H1 (cell line): ENCODE measurements around the gene RPS6KA2. TPM values are rescaled to one million over a fixed set of nuclear protein-coding genes. Genes with fewer than 3 reads are reported as not detected.

ENCODE experiments used
- CTCF ChIA-PET: fragments of 300-600 bp; sonication (Branson Sonifier 250); formaldehyde crosslinking; loops from one replicate; lab custom pipeline; 2021; ENCODE audit not compliant: partially characterized antibody; lab: Charles Lee
- POLR2A ChIA-PET: fragments of 300-600 bp; sonication (Branson Sonifier 250); formaldehyde crosslinking; loops from one replicate; lab custom pipeline; 2021; ENCODE audit warnings: inconsistent platforms; ENCODE audit not compliant: partially characterized antibody; lab: Charles Lee
- DNase-seq, 2 experiments: peaks; one replicate each; pipeline versions ENCODE4 v3.0.0 to v3.0.0-alpha.2; 2010 to 2022; ENCODE audit warnings: low spot score in 2 of 2, low read depth in 1 of 2, mixed read lengths in 1 of 2
- FAIRE-seq: peaks from 2 replicates; lab custom pipeline; 2011; peaks lifted over from hg19 to GRCh38; lab: Jason Lieb, UNC
- H2AFZ ChIP-seq: 2 replicates; pipeline ENCODE4 v1.8.1; 2012; ENCODE audit warnings: low read length, inconsistent platforms
- H2AK5ac ChIP-seq: 2 replicates; pipeline ENCODE4 v1.6.1; 2013; ENCODE audit warnings: low read depth, low read length
- H2BK120ac ChIP-seq: replicated peaks from 2 replicates; pipeline ENCODE3; 2013; ENCODE audit warnings: low read depth, low read length, inconsistent platforms
- H2BK12ac ChIP-seq: 2 replicates; pipeline ENCODE4 v1.6.1; 2013; ENCODE audit warnings: low read depth, low read length
- H2BK15ac ChIP-seq: 2 replicates; pipeline ENCODE4 v1.6.1; 2013; ENCODE audit warnings: low read length
- H2BK20ac ChIP-seq: 2 replicates; pipeline ENCODE4 v1.6.1; 2013; ENCODE audit warnings: low read length
- H2BK5ac ChIP-seq: 2 replicates; pipeline ENCODE4 v1.6.1; 2013; ENCODE audit warnings: low read depth, low read length
- H3K14ac ChIP-seq: 2 replicates; pipeline ENCODE4 v1.6.1; 2013; ENCODE audit warnings: inconsistent platforms; ENCODE audit not compliant: insufficient read length
- H3K18ac ChIP-seq: 2 replicates; pipeline ENCODE4 v1.6.1; 2013; ENCODE audit warnings: low read length; ENCODE audit errors: extremely low read depth
- H3K23ac ChIP-seq: 2 replicates; pipeline ENCODE4 v1.6.1; 2013; ENCODE audit warnings: inconsistent platforms; ENCODE audit not compliant: insufficient read length
- H3K23me2 ChIP-seq: 2 replicates; pipeline ENCODE4 v1.6.1; 2013; ENCODE audit warnings: low read depth, low read length
- H3K27ac ChIP-seq: 2 replicates; pipeline ENCODE4 v1.6.1; 2011; ENCODE audit warnings: low read depth, low read length, inconsistent platforms
- H3K27me3 ChIP-seq, 4 experiments: replicated peaks in 1 of 4; 1 replicate in 1 of 4; 2 replicates in 3 of 4; pipeline versions ENCODE4 v1.6.1 to v1.8.1; 2011 to 2013; ENCODE audit warnings: low read length in 3 of 4, mild to moderate bottlenecking in 3 of 4, inconsistent platforms in 2 of 4, mixed read lengths in 2 of 4, moderate library complexity in 1 of 4; ENCODE audit not compliant: control insufficient read depth in 3 of 4, insufficient read depth in 3 of 4; ENCODE audit errors: extremely low read depth in 1 of 4
- H3K36me3 ChIP-seq, 4 experiments: 2 replicates each; pipeline versions ENCODE4 v1.6.1 to v1.8.1; 2011 to 2013; ENCODE audit warnings: mild to moderate bottlenecking in 4 of 4, low read length in 3 of 4, moderate library complexity in 2 of 4, control low read depth in 1 of 4, inconsistent platforms in 1 of 4; ENCODE audit not compliant: insufficient read depth in 4 of 4, control insufficient read depth in 2 of 4
- H3K4ac ChIP-seq: replicated peaks from 2 replicates; pipeline ENCODE3; 2013; ENCODE audit warnings: low read length, low read depth, mixed read lengths, inconsistent platforms; ENCODE audit not compliant: insufficient read length
- H3K4me1 ChIP-seq, 4 experiments: replicated peaks in 1 of 4; 1 replicate in 1 of 4; 2 replicates in 3 of 4; pipeline versions ENCODE4 v1.6.1 to v1.8.1; 2011 to 2013; ENCODE audit warnings: low read length in 3 of 4, inconsistent platforms in 2 of 4, mixed read lengths in 1 of 4; ENCODE audit not compliant: insufficient read depth in 4 of 4, control insufficient read depth in 3 of 4
- H3K4me2 ChIP-seq, 2 experiments: 2 replicates each; pipeline versions ENCODE4 v1.6.1 to v1.8.1; 2011 to 2013; ENCODE audit warnings: low read depth in 2 of 2, low read length in 2 of 2, control low read depth in 1 of 2, inconsistent platforms in 1 of 2, mild to moderate bottlenecking in 1 of 2; ENCODE audit not compliant: insufficient read depth in 1 of 2
- H3K4me3 ChIP-seq, 4 experiments: fragments of 200-600, 300-600 bp in 1 of 4; sonication (generic), shearing (Covaris generic), sonication (Bioruptor Twin) in 1 of 4; 2 replicates each; pipeline versions ENCODE4 v1.5.1 to v1.8.1; 2011 to 2016; ENCODE audit warnings: low read length in 4 of 4, low read depth in 3 of 4, control low read depth in 2 of 4, inconsistent platforms in 2 of 4, mild to moderate bottlenecking in 2 of 4, mixed read lengths in 1 of 4, moderate library complexity in 1 of 4; ENCODE audit not compliant: insufficient read depth in 2 of 4; ENCODE audit errors: extremely low read depth in 1 of 4
- H3K56ac ChIP-seq: replicated peaks from 2 replicates; pipeline ENCODE3; 2013; ENCODE audit warnings: low read depth, mild to moderate bottlenecking, mixed read lengths, low read length, inconsistent platforms; ENCODE audit not compliant: insufficient read length
- H3K79me1 ChIP-seq: 2 replicates; pipeline ENCODE4 v1.6.1; 2013; ENCODE audit warnings: low read depth, low read length, control low read depth
- H3K79me2 ChIP-seq, 2 experiments: 2 replicates each; pipeline versions ENCODE4 v1.6.1 to v1.8.1; 2012 to 2013; ENCODE audit warnings: low read length in 2 of 2, mild to moderate bottlenecking in 2 of 2, inconsistent platforms in 1 of 2; ENCODE audit not compliant: insufficient read depth in 2 of 2, control insufficient read depth in 1 of 2
- H3K9ac ChIP-seq, 4 experiments: replicated peaks in 1 of 4; 1 replicate in 1 of 4; 2 replicates in 3 of 4; pipeline versions ENCODE4 v1.6.1 to v1.8.1; 2011 to 2013; ENCODE audit warnings: low read depth in 3 of 4, low read length in 3 of 4, control low read depth in 2 of 4, mild to moderate bottlenecking in 2 of 4, moderate library complexity in 2 of 4, inconsistent platforms in 1 of 4; ENCODE audit errors: extremely low read depth in 1 of 4
- H3K9me3 ChIP-seq, 2 experiments: 2 replicates each; pipeline versions ENCODE4 v1.6.1 to v1.8.1; 2012 to 2013; ENCODE audit warnings: mild to moderate bottlenecking in 2 of 2, moderate library complexity in 2 of 2, control low read depth in 1 of 2, inconsistent platforms in 1 of 2, low read depth in 1 of 2, low read length in 1 of 2, mixed read lengths in 1 of 2; ENCODE audit not compliant: insufficient read depth in 2 of 2
- H4K20me1 ChIP-seq, 2 experiments: replicated peaks in 1 of 2; 2 replicates each; pipeline versions ENCODE3 to v1.8.1; 2011 to 2013; ENCODE audit warnings: inconsistent platforms in 2 of 2, low read length in 2 of 2, mild to moderate bottlenecking in 1 of 2; ENCODE audit not compliant: insufficient read depth in 2 of 2, control insufficient read depth in 1 of 2
- H4K5ac ChIP-seq: 2 replicates; pipeline ENCODE4 v1.6.1; 2013; ENCODE audit warnings: low read length, low read depth, mixed read lengths, inconsistent platforms; ENCODE audit not compliant: insufficient read length
- H4K8ac ChIP-seq: 2 replicates; pipeline ENCODE4 v1.8.0; 2013; ENCODE audit warnings: mild to moderate bottlenecking, moderate library complexity, low read length, inconsistent platforms; ENCODE audit not compliant: insufficient read depth; ENCODE audit errors: extremely low read depth
- H4K91ac ChIP-seq: replicated peaks from 2 replicates; pipeline ENCODE3; 2013; ENCODE audit warnings: low read length, mixed read lengths, inconsistent platforms; ENCODE audit not compliant: insufficient read length
- ASH2L ChIP-seq: fragments of 200-600, 300-600 bp; sonication (generic); IDR thresholded peaks from one replicate; pipeline ENCODE4 v1.7.1; 2017; ENCODE audit warnings: low read length
- BACH1 ChIP-seq: IDR thresholded peaks from 2 replicates; pipeline ENCODE4 v1.6.1; 2012; ENCODE audit warnings: low read length, improper control_type of control experiment
- BRCA1 ChIP-seq: IDR thresholded peaks from 2 replicates; pipeline ENCODE4 v1.6.1; 2012; ENCODE audit warnings: low read depth, low read length, improper control_type of control experiment
- CTCF ChIP-seq, 3 experiments: IDR thresholded peaks; 1 replicate in 2 of 3; 2 replicates in 1 of 3; pipeline versions ENCODE4 v1.5.1 to v1.6.1; 2011; ENCODE audit warnings: low read length in 3 of 3, mild to moderate bottlenecking in 3 of 3, inconsistent platforms in 2 of 3, low read depth in 1 of 3, moderate library complexity in 1 of 3; ENCODE audit not compliant: insufficient read depth in 1 of 3; ENCODE audit errors: control extremely low read depth in 1 of 3
- EZH2 ChIP-seq: fragments of 200-600 bp; sonication (generic); IDR thresholded peaks from 2 replicates; pipeline ENCODE4 v1.7.1; 2012; ENCODE audit warnings: low read depth, mild to moderate bottlenecking, moderate library complexity, low read length, inconsistent platforms; ENCODE audit not compliant: severe bottlenecking
- JUND ChIP-seq: IDR thresholded peaks from 2 replicates; pipeline ENCODE4 v1.6.1; 2011; ENCODE audit warnings: mild to moderate bottlenecking, improper control_type of control experiment, low read length
- SIRT6 ChIP-seq: IDR thresholded peaks from one replicate; pipeline ENCODE4 v1.7.1; 2012; ENCODE audit warnings: low read length, inconsistent platforms
- SP4 ChIP-seq: IDR thresholded peaks from 2 replicates; pipeline ENCODE4 v1.6.1; 2012; ENCODE audit warnings: low read length, inconsistent platforms
- WGBS, 2 experiments: shearing (Covaris generic) in 1 of 2; methylation state at CpG; one replicate each; pipeline versions ENCODE4 v1.1.6 to v1.1.7; 2013 to 2015; ENCODE audit warnings: low lambda C conversion rate in 2 of 2, mixed read lengths in 2 of 2, inconsistent platforms in 1 of 2, low coverage in 1 of 2, missing lambda C conversion rate in 1 of 2; ENCODE audit not compliant: insufficient replicate concordance in 2 of 2, insufficient coverage in 1 of 2, insufficient read length in 1 of 2; ENCODE audit errors: extremely low coverage in 1 of 2, missing lambda C conversion rate in 1 of 2; 5-methylcytosine and 5-hydroxymethylcytosine counted together
- polyA plus RNA-seq, 7 experiments: library from polyadenylated mRNA; depleted of rRNA in 3 of 7; stranded (reverse) in 5 of 7; unstranded in 2 of 7; fragments of >200 nt in 5 of 7; fragments of 200-250 nt in 2 of 7; gene quantifications; 1 replicate in 5 of 7; 2 replicates in 1 of 7; 4 replicates in 1 of 7; pipeline versions ENCODE4 v1.2.1 to v1.2.3, GENCODE V29; 2011 to 2013; ENCODE audit warnings: missing spikeins in 2 of 7, mixed read lengths in 2 of 7
- total RNA-seq: library from RNA; stranded (reverse); fragmentation: NEBNext Ultra II Directional; extraction: Animal tissue kit (Norgen Biotek cat#: 25700); gene quantifications from 2 replicates; pipeline ENCODE4 v1.2.1, GENCODE V29; 2021

The RPS6KA2 gene
- total and polyA plus RNA-seq, 2 of the 8 experiments (the other 6 are each of a cell fraction or from before 2014, with no cell fraction given), result 8.8 to 25.7 TPM

GRCh38 chr6:166422201-166422940, 204.7 kb downstream of the RPS6KA2 start:
- POLR2A ChIA-PET, result interaction anchor here (1.0 kb wide), 1 partner anchor 16 kb away, joined by 3 read pairs; no protein-coding TSS in a partner anchor
- CTCF ChIA-PET, result interaction anchor here (1.0 to 1.2 kb wide), 2 partner anchors 16 to 140 kb away, joined by 3 read pairs; no protein-coding TSS in a partner anchor
- 93% methylated on average over 20 of the region's 20 CpGs; no CpG with 5 or more reads in 1 of the 2 experiments for WGBS, 2 experiments

More at GRCh38 chr6:166422201-166422940, 204.7 kb downstream of the RPS6KA2 start:
- Histone ChIP-seq H3K27me3 (no peaks in the 10 kb centered on the region), H3K4me1 (no peaks in the 10 kb centered on the region), H4K5ac (no peak overlapping the region), H3K9me3 (no peaks in the 10 kb centered on the region), H2BK20ac (no peak overlapping the region), H4K20me1 (peaks cover 0 to 3% of the 10 kb centered on the region in 2 experiments), H3K4me3 (no peak overlapping the region), H3K36me3 (peaks cover 4 to 7% (median 4%) of the 10 kb centered on the region in 4 experiments; a peak in 6 of 8 replicates), H2BK15ac (no peak overlapping the region), H3K79me1 (no peaks in the 10 kb centered on the region), H3K23me2 (no peaks in the 10 kb centered on the region), H3K9ac (no peak overlapping the region), H2BK5ac (no peak overlapping the region), H3K4me2 (no peak overlapping the region), H2AK5ac (no peak overlapping the region), H3K23ac (no peak overlapping the region), H4K8ac (no peak overlapping the region), H2BK120ac (no peak overlapping the region), H3K14ac (no peak overlapping the region), H3K4ac (no peak overlapping the region), H4K91ac (no peak overlapping the region), H3K27ac (no peak overlapping the region), H2AFZ (no peak overlapping the region), H3K79me2 (no peaks in the 10 kb centered on the region), H3K56ac (no peak overlapping the region), H3K18ac (no peak overlapping the region), H2BK12ac (no peak overlapping the region)
- FAIRE-seq (no peak), DNase-seq (no peak)
- TF ChIP-seq JUND, result no peak
- TF ChIP-seq BACH1, result no peak
- no peak for TF ChIP-seq SIRT6
- TF ChIP-seq CTCF (IDR thresholded peaks at IDR 0.05; ENCODE audit: control extremely low read depth in 1 of 3, insufficient read depth in 1 of 3, low read depth in 1 of 3, low read length in 3 of 3), result no peak
- TF ChIP-seq EZH2, result no peak
- TF ChIP-seq BRCA1, result no peak
- no peak for TF ChIP-seq ASH2L
- TF ChIP-seq SP4, result no peak
